Vagina (tissue), 2 donors: Measurements from ENCODE around the gene COBL.

Source experiments
- CTCF ChIP-seq, 3 experiments: fragments of 450-650 bp in 2 of 3; fragments of 200-600 bp in 1 of 3; sonication (generic) in 1 of 3; IDR thresholded peaks; one replicate each; pipeline ENCODE4 v1.5.1; 2017 to 2019; ENCODE audit warnings: antibody characterized with exemption in 3 of 3, mild to moderate bottlenecking in 2 of 3, moderate library complexity in 2 of 3
- POLR2AphosphoS5 ChIP-seq, 2 donors: sonication (generic); formaldehyde crosslinking; IDR thresholded peaks; one replicate each; pipeline ENCODE4 v1.9.0; 2017; ENCODE audit warnings: antibody characterized with exemption in 2 of 2, mild to moderate bottlenecking in 2 of 2, low read depth in 1 of 2; ENCODE audit not compliant: insufficient read depth in 1 of 2

- TF ChIP-seq CTCF (IDR thresholded peaks at IDR 0.05) (no peak), POLR2AphosphoS5 (IDR thresholded peaks at IDR 0.05; ENCODE audit: insufficient read depth in 1 of 2, low read depth in 1 of 2) (no peak)
Observed at GRCh38 chr7:51303142-51303525, 13.5 kb downstream of the COBL start.
